Hindlimb muscle (tissue), 1 donor: Measurements from ENCODE around the gene DOCK9. TPM values are rescaled to one million over a fixed set of nuclear protein-coding genes. Genes with fewer than 3 reads are reported as not detected.
A peak's percentile ranks its signal among the peaks of the same experiment; 100 is the strongest.
"Not testable (repeated sequence)": the region's sequence is repeated elsewhere in the genome, so short reads cannot be mapped to it uniquely, and the experiment has no call there.

Experiments
- DNase-seq: peaks from one replicate; pipeline ENCODE4 v3.0.0-alpha.2; 2013
- polyA plus RNA-seq: library from polyadenylated mRNA; unstranded; fragments of 120-200 nt; gene quantifications from one replicate; pipeline ENCODE4 v1.2.1, GENCODE V29; 2013; ENCODE audit not compliant: insufficient read length

DOCK9 gene
- polyA plus RNA-seq, 1 donor = 97.1 TPM

DNA sequence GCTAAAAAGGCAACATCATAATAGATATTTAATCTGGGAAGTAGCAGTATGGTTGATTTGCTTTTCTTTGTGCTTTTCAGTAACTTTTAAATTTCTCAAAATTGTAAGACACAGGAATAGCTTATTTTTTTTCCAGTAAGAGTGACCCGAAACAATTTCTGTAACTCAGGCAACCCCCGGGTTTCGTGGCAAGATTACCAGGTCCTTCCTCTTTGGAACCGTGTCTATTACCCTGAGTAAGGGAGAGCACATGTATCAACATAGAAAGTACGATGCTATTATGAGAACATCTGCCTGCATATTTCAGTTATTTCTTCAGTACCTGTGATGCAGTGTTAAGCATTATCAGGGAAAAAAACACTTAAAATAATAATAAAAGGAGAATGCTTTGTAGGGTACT lies 64.1 kb downstream of the DOCK9 start:
- DNase-seq = no peak

DNA sequence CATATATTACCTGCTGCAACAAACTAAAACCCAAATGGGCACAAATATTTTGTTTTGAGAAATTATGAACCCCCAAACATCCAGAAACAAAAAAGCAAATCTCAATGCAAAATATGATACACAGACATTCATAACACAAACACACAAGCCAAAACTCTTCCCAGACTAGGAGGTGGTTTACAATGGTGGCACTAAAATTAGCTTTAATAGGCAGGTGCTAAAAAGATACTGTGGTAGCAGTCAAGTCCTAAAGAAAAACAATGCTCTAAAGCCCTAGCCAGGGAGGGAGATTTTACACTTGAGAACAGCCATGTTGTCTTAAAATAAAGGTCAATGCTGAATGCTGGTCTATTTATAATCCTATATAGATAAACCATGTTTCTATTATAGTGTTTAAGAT lies 65.0 kb downstream of the DOCK9 start:
- DNase-seq = no peak

GRCh38 chr13:98910501-98910951 lies 67.3 kb downstream of the DOCK9 start:
- no peak for DNase-seq

- DNase-seq = no peak
Observed at GRCh38 chr13:98909016-98909415, 68.8 kb downstream of the DOCK9 start.

- no peak for DNase-seq
Observed at GRCh38 chr13:98906746-98907502, 70.9 kb downstream of the DOCK9 start.

GRCh38 chr13:98905199-98905598 lies 72.7 kb downstream of the DOCK9 start:
- no peak for DNase-seq

DNA sequence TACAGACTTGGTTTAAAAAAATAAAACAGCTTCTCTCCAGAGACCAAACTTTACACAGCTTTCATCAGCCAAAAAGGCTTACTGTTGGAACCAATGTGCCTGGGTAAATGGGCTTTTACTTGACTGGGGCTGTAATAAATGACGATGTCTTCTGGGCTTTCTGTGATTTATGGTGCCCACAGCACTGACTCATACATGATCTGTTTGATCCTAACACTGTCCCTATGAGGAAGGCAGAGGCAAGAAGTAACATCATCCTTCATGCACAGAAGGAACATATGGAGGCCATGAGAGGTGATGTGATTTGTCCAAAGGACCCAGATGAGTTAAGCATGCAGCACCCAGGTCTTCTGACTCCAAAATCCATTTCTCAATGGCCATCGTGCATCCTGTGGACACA lies 77.4 kb downstream of the DOCK9 start:
- DNase-seq = no peak

GRCh38 chr13:98897706-98898105 lies 80.2 kb downstream of the DOCK9 start:
- no peak for DNase-seq

DNA sequence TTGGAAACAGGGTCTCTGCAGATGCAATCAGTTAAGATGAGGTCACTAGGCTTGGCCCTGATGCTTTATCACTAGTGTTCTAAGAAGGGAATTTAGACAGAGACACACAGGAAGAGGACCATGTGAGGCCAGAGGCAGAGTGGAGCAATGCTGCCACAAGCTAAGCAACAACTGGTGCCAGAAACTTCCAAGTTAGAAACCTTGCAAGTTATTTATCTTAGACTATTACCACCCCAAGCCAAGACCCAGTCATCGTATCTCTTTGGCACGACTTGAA lies 81.1 kb downstream of the DOCK9 start:
- no peak for DNase-seq

DNA sequence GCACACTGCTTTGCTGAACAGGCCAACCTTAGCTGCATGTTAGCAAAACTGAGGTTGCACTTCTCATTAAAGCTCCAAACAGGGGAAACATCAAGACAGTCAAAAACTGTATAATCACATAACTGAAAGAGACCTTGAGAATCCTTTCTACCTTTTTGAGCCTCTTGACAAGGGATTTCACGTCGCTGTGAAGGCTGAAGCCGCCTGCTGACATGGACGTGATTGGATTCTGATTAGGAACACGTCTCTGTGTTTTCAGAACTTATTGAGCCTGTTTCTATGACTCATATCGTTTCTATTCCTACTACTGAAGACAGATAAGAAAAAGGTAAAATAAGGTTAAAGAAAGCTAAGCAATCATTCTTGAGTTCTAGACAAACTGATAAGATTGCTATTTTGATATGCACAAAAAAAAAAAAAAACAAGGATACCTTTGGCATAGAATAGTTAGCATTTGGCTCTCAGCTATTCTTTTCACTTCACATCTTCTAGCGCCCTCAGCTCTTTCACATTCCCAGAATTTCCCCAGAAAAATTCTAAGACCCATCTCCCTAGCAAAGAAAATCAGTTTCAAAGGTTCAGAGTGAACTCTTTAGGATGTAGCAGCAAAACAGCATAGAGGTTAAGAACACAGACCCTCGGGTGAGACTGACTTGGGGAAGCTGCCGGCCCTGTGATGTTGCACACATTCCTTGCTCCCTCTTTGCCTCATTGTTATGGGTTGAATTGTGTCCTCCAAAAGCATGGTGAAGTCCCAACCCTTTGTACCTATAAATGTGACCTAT lies 81.6 kb downstream of the DOCK9 start:
- no peak for DNase-seq

GRCh38 chr13:98894814-98895213 lies 83.0 kb downstream of the DOCK9 start:
- not testable (repeated sequence) for DNase-seq

- no peak for DNase-seq
Observed at GRCh38 chr13:98893371-98893770, 84.5 kb downstream of the DOCK9 start.

DNA sequence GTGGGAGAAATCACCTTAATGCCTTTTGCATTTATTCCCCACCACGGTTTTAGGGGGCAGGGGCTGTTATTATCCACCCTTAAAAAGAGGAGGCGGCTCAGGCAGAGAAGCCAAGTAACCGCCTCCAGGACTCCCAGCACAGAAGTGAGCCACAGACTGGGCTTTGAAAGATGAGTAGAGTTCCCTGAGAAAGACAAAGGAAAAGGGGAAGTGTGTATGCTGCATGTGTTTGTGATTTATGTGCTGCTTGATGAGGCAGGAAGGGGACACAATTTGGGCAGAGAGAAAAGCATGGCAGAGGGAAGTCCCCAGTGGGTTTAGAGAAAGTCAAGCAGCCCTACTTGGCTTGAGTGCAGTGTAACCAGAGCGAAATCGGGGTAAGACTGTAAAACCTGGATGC lies 85.0 kb downstream of the DOCK9 start:
- DNase-seq = no peak

DNA sequence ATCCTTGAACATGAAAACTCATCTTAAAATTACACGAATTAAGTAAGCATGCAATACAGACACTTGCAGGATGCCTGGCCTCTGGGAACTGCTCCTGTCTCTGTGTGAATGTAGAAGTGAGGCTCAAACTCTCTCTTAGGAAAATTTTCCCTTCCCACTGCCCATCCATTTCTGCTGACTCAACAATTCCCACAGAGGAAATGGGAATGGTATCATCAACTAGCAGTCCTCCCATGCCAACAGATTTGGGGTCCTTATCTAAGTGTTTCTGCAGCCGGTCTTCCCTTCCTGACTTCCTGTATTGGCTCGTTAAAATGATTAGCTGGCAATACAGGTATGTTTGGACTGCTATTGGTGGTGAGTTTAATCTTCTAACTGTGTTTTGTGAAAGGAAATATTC lies 85.8 kb downstream of the DOCK9 start:
- DNase-seq = no peak

- DNase-seq = no peak
Observed at GRCh38 chr13:98890925-98891324, 86.9 kb downstream of the DOCK9 start.

DNA sequence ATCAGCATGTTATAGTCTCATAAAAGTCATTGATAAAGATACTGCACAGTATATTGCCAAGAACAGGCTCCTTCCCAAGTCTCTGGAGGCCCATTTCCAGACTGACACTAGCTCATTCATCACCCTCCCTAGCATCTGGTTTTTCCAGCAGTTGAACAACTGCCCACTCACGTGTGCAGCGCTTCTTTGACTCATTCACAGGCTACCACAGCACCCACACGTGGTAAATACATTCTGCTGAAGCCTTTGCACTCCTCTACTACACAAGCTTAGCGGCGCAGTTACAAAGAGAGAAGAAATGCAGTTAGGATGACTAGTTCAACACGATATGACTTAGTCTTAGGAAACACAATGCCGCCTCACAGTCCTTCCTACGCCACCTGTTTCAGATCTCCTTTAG lies 87.7 kb downstream of the DOCK9 start:
- peak; percentile 62 for DNase-seq

- DNase-seq = no peak
Observed at GRCh38 chr13:98889419-98890085, 88.3 kb downstream of the DOCK9 start.

- DNase-seq = no peak
Observed at GRCh38 chr13:98888890-98889279, 89.0 kb downstream of the DOCK9 start.

DNA sequence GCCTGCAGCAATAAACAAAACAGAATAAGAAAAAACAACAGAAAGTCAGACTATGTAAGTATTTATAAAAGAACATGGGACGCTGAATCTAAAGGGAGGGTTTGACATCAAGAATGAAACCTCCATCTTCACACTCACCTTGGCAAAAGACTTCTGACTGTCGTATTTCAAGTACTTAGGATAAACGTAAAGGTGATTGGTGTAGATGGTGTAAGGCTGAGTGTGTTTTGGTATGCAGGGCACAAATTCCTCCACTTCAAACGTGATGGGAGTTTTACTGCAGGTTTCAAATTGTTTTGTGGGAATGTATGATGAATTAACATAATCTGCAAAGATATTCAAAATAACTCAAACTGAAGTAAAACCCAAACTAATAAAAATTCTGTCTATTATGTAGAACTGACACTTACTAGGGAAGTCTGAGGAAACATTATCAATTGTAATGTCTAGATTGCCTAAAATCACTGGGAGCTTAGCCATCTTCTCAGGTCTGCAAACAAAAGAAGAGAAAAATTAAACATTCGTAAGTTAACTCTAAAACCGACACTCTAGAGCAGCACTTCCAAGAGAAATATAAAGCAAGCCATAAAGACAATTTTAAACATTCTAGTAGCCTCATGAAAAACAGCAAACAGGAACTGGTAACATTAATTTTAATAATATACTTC lies 89.5 kb downstream of the DOCK9 start:
- DNase-seq = no peak

GRCh38 chr13:98886587-98887230 lies 91.2 kb downstream of the DOCK9 start:
- DNase-seq = no peak

DNA sequence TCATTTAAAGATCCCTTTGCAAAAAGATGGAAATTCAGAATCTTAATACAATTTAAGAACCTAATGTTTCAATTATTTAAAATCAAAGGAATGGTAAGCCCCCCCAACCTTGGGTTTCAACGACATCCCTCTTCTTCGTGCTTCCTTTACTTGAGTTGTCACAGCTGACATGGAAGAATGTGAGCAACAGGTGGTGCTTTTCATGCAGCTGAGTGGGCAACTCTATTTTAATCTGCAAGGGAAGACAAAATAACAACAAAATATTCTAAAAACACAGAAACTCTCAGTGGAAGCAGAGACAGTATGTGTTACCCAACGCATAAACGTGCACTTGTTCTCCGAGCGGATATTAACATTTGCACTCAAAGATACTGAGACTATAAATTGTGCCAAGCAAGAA lies 92.3 kb downstream of the DOCK9 start:
- no peak for DNase-seq

GRCh38 chr13:98883998-98884397 lies 93.9 kb downstream of the DOCK9 start:
- DNase-seq = no peak

- no peak for DNase-seq
Observed at GRCh38 chr13:98881390-98881789, 96.5 kb downstream of the DOCK9 start.
